GM23338 (cell line): Measurements from ENCODE around the gene TNKS2. TPM values are rescaled to one million over a fixed set of nuclear protein-coding genes. Genes with fewer than 3 reads are reported as not detected.
A peak's percentile ranks its signal among the peaks of the same experiment; 100 is the strongest.

ENCODE experiments used
- ATAC-seq: fragments of 200-7000 bp; cut with Tn5 transposase; 3 replicates; pipeline ENCODE4 v1.9.1; 2020
- DNase-seq: peaks from one replicate; pipeline ENCODE4 v3.0.0-alpha.2; 2015; ENCODE audit warnings: low spot score
- H2AFZ ChIP-seq: fragments of 200-600 bp; sonication (generic); 2 replicates; pipeline ENCODE4 v1.8.0; 2016; ENCODE audit warnings: antibody characterized with exemption, mild to moderate bottlenecking, moderate library complexity
- H3F3A ChIP-seq: fragments of 200-600 bp; sonication (generic); replicated peaks from 2 replicates; pipeline ENCODE4 v1.8.0; 2017; ENCODE audit warnings: antibody characterized with exemption, mixed run types, low read depth
- H3K27ac ChIP-seq: fragments of 200-600 bp; sonication (generic); 2 replicates; pipeline ENCODE4 v1.6.1; 2016; ENCODE audit warnings: low read depth
- H3K27me3 ChIP-seq: fragments of 200-600 bp; sonication (generic); 2 replicates; pipeline ENCODE4 v1.8.0; 2016; ENCODE audit warnings: mild to moderate bottlenecking, mixed run types, moderate library complexity; ENCODE audit not compliant: insufficient read depth
- H3K36me3 ChIP-seq: fragments of 200-600 bp; sonication (generic); 2 replicates; pipeline ENCODE4 v1.8.0; 2016; ENCODE audit warnings: mild to moderate bottlenecking; ENCODE audit not compliant: insufficient read depth
- H3K4me1 ChIP-seq: fragments of 200-600 bp; sonication (generic); 2 replicates; pipeline ENCODE4 v1.8.0; 2016; ENCODE audit warnings: mild to moderate bottlenecking, moderate library complexity; ENCODE audit not compliant: insufficient read depth
- H3K4me2 ChIP-seq: fragments of 200-600 bp; sonication (generic); 2 replicates; pipeline ENCODE4 v1.7.1; 2017; ENCODE audit warnings: mixed run types
- H3K4me3 ChIP-seq: fragments of 200-600 bp; sonication (generic); 2 replicates; pipeline ENCODE4 v1.6.1; 2016; ENCODE audit warnings: mixed run types
- H3K79me2 ChIP-seq: fragments of 200-600 bp; sonication (generic); replicated peaks from 2 replicates; pipeline ENCODE4 v1.8.0; 2017; ENCODE audit warnings: mild to moderate bottlenecking; ENCODE audit not compliant: insufficient read depth
- H3K9me2 ChIP-seq: fragments of 200-600 bp; sonication (generic); 2 replicates; pipeline ENCODE4 v1.8.0; 2017; ENCODE audit not compliant: insufficient read depth
- H4K20me1 ChIP-seq: fragments of 200-600 bp; sonication (generic); replicated peaks from 2 replicates; pipeline ENCODE4 v1.8.0; 2017; ENCODE audit warnings: mild to moderate bottlenecking; ENCODE audit not compliant: insufficient read depth
- H3K27ac Mint-ChIP-seq: 2 replicates; pipeline ENCODE4 v1.8.0; 2020; ENCODE audit warnings: inconsistent platforms, mild to moderate bottlenecking, moderate library complexity, mixed read lengths
- H3K27me3 Mint-ChIP-seq: 3 replicates; pipeline ENCODE4 v1.8.0; 2022; ENCODE audit warnings: low read depth, mild to moderate bottlenecking, moderate library complexity, mixed read lengths, inconsistent platforms; ENCODE audit not compliant: insufficient read depth, poor library complexity
- H3K36me3 Mint-ChIP-seq: 3 replicates; pipeline ENCODE4 v1.8.0; 2021; ENCODE audit warnings: low read depth, mild to moderate bottlenecking, inconsistent platforms, moderate library complexity, mixed read lengths
- H3K4me1 Mint-ChIP-seq: 3 replicates; pipeline ENCODE4 v1.8.0; 2020; ENCODE audit warnings: mild to moderate bottlenecking, inconsistent platforms, mixed read lengths
- H3K4me3 Mint-ChIP-seq: 3 replicates; pipeline ENCODE4 v1.8.0; 2021; ENCODE audit warnings: moderate library complexity, mild to moderate bottlenecking, inconsistent platforms, mixed read lengths
- H3K9me3 Mint-ChIP-seq: 3 replicates; pipeline ENCODE4 v1.8.0; 2020; ENCODE audit warnings: moderate library complexity, mild to moderate bottlenecking, inconsistent platforms, mixed read lengths
- CREB1 ChIP-seq: fragments of 250-450 bp; sonication (Bioruptor Pico); IDR thresholded peaks from 2 replicates; pipeline ENCODE4 v1.5.0; 2020; ENCODE audit warnings: low read depth, mild to moderate bottlenecking, moderate library complexity
- EZH2 ChIP-seq: fragments of 200-600 bp; sonication (generic); IDR thresholded peaks from one replicate; pipeline ENCODE4 v1.8.0; 2017; ENCODE audit warnings: antibody characterized with exemption, mild to moderate bottlenecking, low read depth; ENCODE audit not compliant: unreplicated experiment
- EZH2phosphoT487 ChIP-seq: fragments of 200-600 bp; sonication (generic); IDR thresholded peaks from one replicate; pipeline ENCODE4 v1.8.1; 2018; ENCODE audit warnings: antibody characterized with exemption; ENCODE audit not compliant: unreplicated experiment
- JUNB ChIP-seq: IDR thresholded peaks from one replicate; pipeline ENCODE4 v1.6.1; 2016; ENCODE audit warnings: antibody characterized with exemption; ENCODE audit not compliant: unreplicated experiment
- NANOG ChIP-seq: IDR thresholded peaks from 2 replicates; pipeline ENCODE4 v1.6.1; 2016; ENCODE audit warnings: antibody characterized with exemption, borderline replicate concordance
- POLR2AphosphoS5 ChIP-seq: IDR thresholded peaks from 2 replicates; pipeline ENCODE4 v1.6.1; 2016; ENCODE audit warnings: antibody characterized with exemption, low read depth
- STAT1 ChIP-seq: IDR thresholded peaks from one replicate; pipeline ENCODE4 v1.6.1; 2016; ENCODE audit warnings: antibody characterized with exemption; ENCODE audit not compliant: unreplicated experiment
- ZNF114 ChIP-seq: fragments of 250-450 bp; sonication (Bioruptor Pico); IDR thresholded peaks from 2 replicates; pipeline ENCODE4 v1.5.0; 2020; ENCODE audit warnings: mild to moderate bottlenecking, moderate library complexity
- ZNF331 ChIP-seq: fragments of 250-450 bp; sonication (Bioruptor Pico); IDR thresholded peaks from 2 replicates; pipeline ENCODE4 v1.5.0; 2020; ENCODE audit warnings: low read depth, mild to moderate bottlenecking, moderate library complexity
- polyA plus RNA-seq: library from polyadenylated mRNA; unstranded; fragments of >200 nt; fragmentation: Nextera tagmentation; extraction: Ambion mirVana; gene quantifications from 2 replicates; pipeline ENCODE4 v1.2.1, GENCODE V29; 2016
- total RNA-seq: library from RNA; depleted of rRNA; stranded (reverse); fragments of >200 nt; shearing (Covaris generic); gene quantifications from 2 replicates; pipeline ENCODE4 v1.2.3, GENCODE V29; 2014
- TF ChIP-seq, protein P1 (sequence below), 2 experiments: fragments of 200-600 bp in 1 of 2; sonication (generic) in 1 of 2; conservative IDR thresholded peaks; 2 replicates each; pipeline versions ENCODE4 v1.5.1 to v1.6.1; 2016 to 2017; ENCODE audit warnings: antibody characterized with exemption in 2 of 2, low read depth in 2 of 2, mild to moderate bottlenecking in 2 of 2, moderate library complexity in 1 of 2
- TF ChIP-seq, protein P2 (sequence below): IDR thresholded peaks from one replicate; pipeline ENCODE4 v1.6.1; 2018; ENCODE audit warnings: antibody characterized with exemption; ENCODE audit not compliant: unreplicated experiment
- TF ChIP-seq, protein P3 (sequence below): IDR thresholded peaks from 2 replicates; pipeline ENCODE4 v1.6.1; 2016; ENCODE audit warnings: antibody characterized with exemption

Gene TNKS2
- total and polyA plus RNA-seq, 2 experiments from 2014 or later: 23.5 to 85.5 TPM

DNA sequence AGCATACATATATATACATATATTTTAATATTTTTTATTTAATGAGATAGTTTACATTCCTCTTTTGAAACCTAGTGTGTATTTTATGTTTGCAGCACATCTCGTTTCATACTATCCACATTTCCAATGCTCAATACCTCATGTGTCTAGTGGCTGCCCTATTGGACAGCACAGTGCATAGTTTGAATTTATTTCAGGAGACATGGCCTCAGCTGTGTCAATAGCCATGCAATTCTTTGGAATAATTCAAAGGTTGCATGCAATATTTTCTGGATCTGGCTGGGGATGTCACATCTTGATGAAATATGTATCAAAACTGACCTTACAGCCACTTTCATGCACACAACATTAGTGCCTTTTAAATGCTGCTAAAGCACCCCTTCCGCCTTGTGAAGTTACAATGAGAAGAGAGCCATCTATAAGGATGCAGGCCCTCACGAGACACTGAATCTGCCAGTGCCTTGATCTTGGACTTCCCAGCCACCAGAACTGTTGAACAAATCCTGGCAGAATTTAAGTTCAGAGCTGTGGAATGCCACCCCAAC, 98.1 kb downstream of the TNKS2 start:
- Mint-ChIP-seq H3K36me3 (peaks cover 2% of the 10 kb centered on the region; the same call in 1 of the 3 replicates), H3K27ac (no peak overlapping the region), H3K4me1 (peaks cover 4% of the 10 kb centered on the region; the same call in 2 of the 3 replicates), H3K4me3 (no peak overlapping the region), H3K27me3 (no peaks in the 10 kb centered on the region), H3K9me3 (peaks cover 7% of the 10 kb centered on the region; the same call in 1 of the 3 replicates)
- no peak for DNase-seq
- no peak overlapping the region for H3K4me2 ChIP-seq
- H2AFZ ChIP-seq: no peak overlapping the region
- H3K4me3 ChIP-seq: no peak overlapping the region
- no peak for ATAC-seq
- H3F3A ChIP-seq: no peaks in the 10 kb centered on the region
- H4K20me1 ChIP-seq: no peaks in the 10 kb centered on the region
- H3K27ac ChIP-seq: no peak overlapping the region
- no peaks in the 10 kb centered on the region for H3K36me3 ChIP-seq
- H3K27me3 ChIP-seq: no peaks in the 10 kb centered on the region
- peaks cover 16% of the 10 kb centered on the region; the same call in 1 of the 2 replicates for H3K9me2 ChIP-seq
- no peaks in the 10 kb centered on the region for H3K4me1 ChIP-seq
- no peaks in the 10 kb centered on the region for H3K79me2 ChIP-seq
- no peak for TF ChIP-seq CREB1
- TF ChIP-seq EZH2: no peak
- no peak for TF ChIP-seq STAT1
- no peak for TF ChIP-seq EZH2phosphoT487

DNA sequence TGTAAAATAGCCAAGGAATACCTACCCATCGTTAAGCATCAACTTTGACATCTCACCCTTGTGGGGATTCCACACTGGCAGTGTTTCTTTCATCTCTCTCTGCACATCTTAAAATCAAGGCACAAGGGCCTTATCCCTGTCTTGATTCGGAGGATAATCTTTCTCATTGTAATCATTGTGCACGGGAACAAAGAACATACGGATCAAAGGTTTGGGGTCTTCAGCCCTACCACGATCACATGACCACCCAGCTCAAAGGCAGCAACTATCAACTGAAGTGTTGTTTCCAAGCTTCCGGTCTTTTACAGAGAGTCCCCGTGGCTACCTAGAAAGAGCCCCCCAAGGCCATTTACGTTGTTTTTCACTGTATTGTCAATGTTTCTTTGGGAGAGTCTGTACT, 99.2 kb downstream of the TNKS2 start:
- Histone ChIP-seq H2AFZ (peak overlapping the region; percentile 80), H3K4me3 (no peak overlapping the region), H3K27me3 (no peaks in the 10 kb centered on the region), H4K20me1 (no peaks in the 10 kb centered on the region), H3K4me2 (no peak overlapping the region), H3K4me1 (peaks cover 1% of the 10 kb centered on the region; the same call in 1 of the 2 replicates), H3K36me3 (no peaks in the 10 kb centered on the region), H3F3A (no peaks in the 10 kb centered on the region; the same call in 1 of the 2 replicates), H3K27ac (no peak overlapping the region), H3K79me2 (no peaks in the 10 kb centered on the region), H3K9me2 (peaks cover 10% of the 10 kb centered on the region; the same call in 1 of the 2 replicates)
- Mint-ChIP-seq H3K9me3 (peaks cover 7% of the 10 kb centered on the region; the same call in 1 of the 3 replicates), H3K4me3 (no peak overlapping the region), H3K36me3 (peaks cover 2% of the 10 kb centered on the region; the same call in 1 of the 3 replicates), H3K27me3 (no peaks in the 10 kb centered on the region), H3K4me1 (peaks cover 11% of the 10 kb centered on the region), H3K27ac (no peak overlapping the region)
- DNase-seq (no peak), ATAC-seq (no peak)
- no peak for TF ChIP-seq ZNF331 (CRISPR knock-in tag)
- TF ChIP-seq EZH2phosphoT487: no peak
- TF ChIP-seq, protein P1, sequence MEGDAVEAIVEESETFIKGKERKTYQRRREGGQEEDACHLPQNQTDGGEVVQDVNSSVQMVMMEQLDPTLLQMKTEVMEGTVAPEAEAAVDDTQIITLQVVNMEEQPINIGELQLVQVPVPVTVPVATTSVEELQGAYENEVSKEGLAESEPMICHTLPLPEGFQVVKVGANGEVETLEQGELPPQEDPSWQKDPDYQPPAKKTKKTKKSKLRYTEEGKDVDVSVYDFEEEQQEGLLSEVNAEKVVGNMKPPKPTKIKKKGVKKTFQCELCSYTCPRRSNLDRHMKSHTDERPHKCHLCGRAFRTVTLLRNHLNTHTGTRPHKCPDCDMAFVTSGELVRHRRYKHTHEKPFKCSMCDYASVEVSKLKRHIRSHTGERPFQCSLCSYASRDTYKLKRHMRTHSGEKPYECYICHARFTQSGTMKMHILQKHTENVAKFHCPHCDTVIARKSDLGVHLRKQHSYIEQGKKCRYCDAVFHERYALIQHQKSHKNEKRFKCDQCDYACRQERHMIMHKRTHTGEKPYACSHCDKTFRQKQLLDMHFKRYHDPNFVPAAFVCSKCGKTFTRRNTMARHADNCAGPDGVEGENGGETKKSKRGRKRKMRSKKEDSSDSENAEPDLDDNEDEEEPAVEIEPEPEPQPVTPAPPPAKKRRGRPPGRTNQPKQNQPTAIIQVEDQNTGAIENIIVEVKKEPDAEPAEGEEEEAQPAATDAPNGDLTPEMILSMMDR (conservative IDR thresholded peaks at IDR 0.05; ENCODE audit: low read depth in 2 of 2): no peak
- no peak for TF ChIP-seq CREB1
- no peak for TF ChIP-seq ZNF114
- TF ChIP-seq, protein P2, sequence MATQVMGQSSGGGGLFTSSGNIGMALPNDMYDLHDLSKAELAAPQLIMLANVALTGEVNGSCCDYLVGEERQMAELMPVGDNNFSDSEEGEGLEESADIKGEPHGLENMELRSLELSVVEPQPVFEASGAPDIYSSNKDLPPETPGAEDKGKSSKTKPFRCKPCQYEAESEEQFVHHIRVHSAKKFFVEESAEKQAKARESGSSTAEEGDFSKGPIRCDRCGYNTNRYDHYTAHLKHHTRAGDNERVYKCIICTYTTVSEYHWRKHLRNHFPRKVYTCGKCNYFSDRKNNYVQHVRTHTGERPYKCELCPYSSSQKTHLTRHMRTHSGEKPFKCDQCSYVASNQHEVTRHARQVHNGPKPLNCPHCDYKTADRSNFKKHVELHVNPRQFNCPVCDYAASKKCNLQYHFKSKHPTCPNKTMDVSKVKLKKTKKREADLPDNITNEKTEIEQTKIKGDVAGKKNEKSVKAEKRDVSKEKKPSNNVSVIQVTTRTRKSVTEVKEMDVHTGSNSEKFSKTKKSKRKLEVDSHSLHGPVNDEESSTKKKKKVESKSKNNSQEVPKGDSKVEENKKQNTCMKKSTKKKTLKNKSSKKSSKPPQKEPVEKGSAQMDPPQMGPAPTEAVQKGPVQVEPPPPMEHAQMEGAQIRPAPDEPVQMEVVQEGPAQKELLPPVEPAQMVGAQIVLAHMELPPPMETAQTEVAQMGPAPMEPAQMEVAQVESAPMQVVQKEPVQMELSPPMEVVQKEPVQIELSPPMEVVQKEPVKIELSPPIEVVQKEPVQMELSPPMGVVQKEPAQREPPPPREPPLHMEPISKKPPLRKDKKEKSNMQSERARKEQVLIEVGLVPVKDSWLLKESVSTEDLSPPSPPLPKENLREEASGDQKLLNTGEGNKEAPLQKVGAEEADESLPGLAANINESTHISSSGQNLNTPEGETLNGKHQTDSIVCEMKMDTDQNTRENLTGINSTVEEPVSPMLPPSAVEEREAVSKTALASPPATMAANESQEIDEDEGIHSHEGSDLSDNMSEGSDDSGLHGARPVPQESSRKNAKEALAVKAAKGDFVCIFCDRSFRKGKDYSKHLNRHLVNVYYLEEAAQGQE: no peak
- TF ChIP-seq STAT1: no peak
- TF ChIP-seq, protein P3, sequence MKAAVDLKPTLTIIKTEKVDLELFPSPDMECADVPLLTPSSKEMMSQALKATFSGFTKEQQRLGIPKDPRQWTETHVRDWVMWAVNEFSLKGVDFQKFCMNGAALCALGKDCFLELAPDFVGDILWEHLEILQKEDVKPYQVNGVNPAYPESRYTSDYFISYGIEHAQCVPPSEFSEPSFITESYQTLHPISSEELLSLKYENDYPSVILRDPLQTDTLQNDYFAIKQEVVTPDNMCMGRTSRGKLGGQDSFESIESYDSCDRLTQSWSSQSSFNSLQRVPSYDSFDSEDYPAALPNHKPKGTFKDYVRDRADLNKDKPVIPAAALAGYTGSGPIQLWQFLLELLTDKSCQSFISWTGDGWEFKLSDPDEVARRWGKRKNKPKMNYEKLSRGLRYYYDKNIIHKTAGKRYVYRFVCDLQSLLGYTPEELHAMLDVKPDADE: no peak
- no peak for TF ChIP-seq JUNB
- no peak for TF ChIP-seq EZH2
- no peak for TF ChIP-seq POLR2AphosphoS5
- TF ChIP-seq NANOG: no peak
